ENCODE data around the gene CNIH2. TPM values are rescaled to one million over a fixed set of nuclear protein-coding genes. Genes with fewer than 3 reads are reported as not detected.
A peak's percentile ranks its signal among the peaks of the same experiment; 100 is the strongest.

Gene CNIH2
- total and polyA plus RNA-seq, 2 of the 13 experiments (the other 11 are each of a cell fraction or from before 2014, with no cell fraction given), result 0.60 to 0.69 TPM

DNA sequence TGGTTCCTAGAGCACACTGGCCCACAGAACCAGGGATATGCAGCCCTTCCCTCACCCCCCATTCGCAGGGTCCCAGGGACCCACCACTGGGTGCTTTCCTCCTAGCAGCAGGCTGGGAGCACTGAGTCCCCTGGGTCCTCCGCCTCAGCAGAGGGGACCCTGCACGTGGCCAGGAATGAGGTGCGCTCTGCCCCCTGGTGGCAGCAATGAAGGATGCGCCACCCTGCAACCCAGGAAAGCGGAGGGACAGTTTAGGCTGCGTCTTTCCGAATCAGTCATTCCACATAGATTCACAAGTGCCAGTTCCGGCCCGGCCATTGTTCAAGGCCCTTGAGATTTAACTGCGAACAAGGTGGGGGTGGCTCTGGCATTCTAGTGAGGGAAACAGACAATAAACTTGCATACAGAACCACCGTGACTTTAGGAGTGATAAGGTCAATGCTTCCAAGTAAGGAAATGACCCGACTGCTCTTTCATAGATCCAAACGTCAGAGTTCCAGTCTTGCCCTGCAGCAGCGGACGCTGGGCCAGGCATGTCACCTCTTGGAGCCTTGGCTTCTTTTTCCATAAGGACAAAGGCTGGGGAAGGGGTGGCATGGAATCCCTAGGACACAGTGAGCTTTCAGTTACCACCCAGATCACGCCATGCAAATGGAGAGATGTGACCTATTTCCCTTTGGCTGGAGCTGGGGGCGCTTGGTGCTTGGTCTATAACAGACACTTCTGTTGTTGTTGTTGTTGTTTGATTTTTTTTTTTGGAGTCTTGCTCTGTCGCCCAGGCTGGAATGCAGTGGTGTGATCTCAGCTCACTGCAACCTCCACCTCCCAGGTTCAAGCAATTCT lies 50.5 kb downstream of the CNIH2 start (continued):
- TF ChIP-seq ZNF431 (CRISPR knock-in tag; IDR thresholded peaks at IDR 0.05; ENCODE audit: borderline replicate concordance, low read depth), result no peak
- no peak for TF ChIP-seq MATR3 (CRISPR knock-in tag; IDR thresholded peaks at IDR 0.05)
- TF ChIP-seq ZNF775 (CRISPR knock-in tag; IDR thresholded peaks at IDR 0.05; ENCODE audit: borderline replicate concordance), result no peak
- TF ChIP-seq, protein P1, sequence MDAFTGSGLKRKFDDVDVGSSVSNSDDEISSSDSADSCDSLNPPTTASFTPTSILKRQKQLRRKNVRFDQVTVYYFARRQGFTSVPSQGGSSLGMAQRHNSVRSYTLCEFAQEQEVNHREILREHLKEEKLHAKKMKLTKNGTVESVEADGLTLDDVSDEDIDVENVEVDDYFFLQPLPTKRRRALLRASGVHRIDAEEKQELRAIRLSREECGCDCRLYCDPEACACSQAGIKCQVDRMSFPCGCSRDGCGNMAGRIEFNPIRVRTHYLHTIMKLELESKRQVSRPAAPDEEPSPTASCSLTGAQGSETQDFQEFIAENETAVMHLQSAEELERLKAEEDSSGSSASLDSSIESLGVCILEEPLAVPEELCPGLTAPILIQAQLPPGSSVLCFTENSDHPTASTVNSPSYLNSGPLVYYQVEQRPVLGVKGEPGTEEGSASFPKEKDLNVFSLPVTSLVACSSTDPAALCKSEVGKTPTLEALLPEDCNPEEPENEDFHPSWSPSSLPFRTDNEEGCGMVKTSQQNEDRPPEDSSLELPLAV (CRISPR knock-in tag; conservative IDR thresholded peaks at IDR 0.05; ENCODE audit: low read depth), result no peak
- no peak for TF ChIP-seq ZNF138 (CRISPR knock-in tag; IDR thresholded peaks at IDR 0.05; ENCODE audit: low read depth)
- TF ChIP-seq ZSCAN30 (CRISPR knock-in tag; IDR thresholded peaks at IDR 0.05), result peak; percentile 85
- no peak for TF ChIP-seq ZFP82 (CRISPR knock-in tag; IDR thresholded peaks at IDR 0.05; ENCODE audit: borderline replicate concordance)
- peak; percentile 40; the same call in 1 of the 2 replicates for TF ChIP-seq ETV6 (CRISPR knock-in tag; conservative IDR thresholded peaks at IDR 0.05)
- no peak for TF ChIP-seq MYNN (CRISPR knock-in tag; IDR thresholded peaks at IDR 0.05; ENCODE audit: low read depth)
- TF ChIP-seq, protein P2, sequence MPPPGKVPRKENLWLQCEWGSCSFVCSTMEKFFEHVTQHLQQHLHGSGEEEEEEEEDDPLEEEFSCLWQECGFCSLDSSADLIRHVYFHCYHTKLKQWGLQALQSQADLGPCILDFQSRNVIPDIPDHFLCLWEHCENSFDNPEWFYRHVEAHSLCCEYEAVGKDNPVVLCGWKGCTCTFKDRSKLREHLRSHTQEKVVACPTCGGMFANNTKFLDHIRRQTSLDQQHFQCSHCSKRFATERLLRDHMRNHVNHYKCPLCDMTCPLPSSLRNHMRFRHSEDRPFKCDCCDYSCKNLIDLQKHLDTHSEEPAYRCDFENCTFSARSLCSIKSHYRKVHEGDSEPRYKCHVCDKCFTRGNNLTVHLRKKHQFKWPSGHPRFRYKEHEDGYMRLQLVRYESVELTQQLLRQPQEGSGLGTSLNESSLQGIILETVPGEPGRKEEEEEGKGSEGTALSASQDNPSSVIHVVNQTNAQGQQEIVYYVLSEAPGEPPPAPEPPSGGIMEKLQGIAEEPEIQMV (CRISPR knock-in tag; IDR thresholded peaks at IDR 0.05; ENCODE audit: low read depth), result no peak; the same call in 1 of the 2 replicates
- TF ChIP-seq AGO2 (optimal IDR thresholded peaks at IDR 0.05; ENCODE audit: low read depth, low read length), result no peak
- TF ChIP-seq ZBTB26 (CRISPR knock-in tag; IDR thresholded peaks at IDR 0.05; ENCODE audit: borderline replicate concordance), result 0 out of 2 replicates have a peak, but pooled peaks have one; percentile 27
- peak; percentile 42; the same call in 1 of the 2 replicates for TF ChIP-seq ZBTB21 (CRISPR knock-in tag; IDR thresholded peaks at IDR 0.05)
- TF ChIP-seq, protein P3, sequence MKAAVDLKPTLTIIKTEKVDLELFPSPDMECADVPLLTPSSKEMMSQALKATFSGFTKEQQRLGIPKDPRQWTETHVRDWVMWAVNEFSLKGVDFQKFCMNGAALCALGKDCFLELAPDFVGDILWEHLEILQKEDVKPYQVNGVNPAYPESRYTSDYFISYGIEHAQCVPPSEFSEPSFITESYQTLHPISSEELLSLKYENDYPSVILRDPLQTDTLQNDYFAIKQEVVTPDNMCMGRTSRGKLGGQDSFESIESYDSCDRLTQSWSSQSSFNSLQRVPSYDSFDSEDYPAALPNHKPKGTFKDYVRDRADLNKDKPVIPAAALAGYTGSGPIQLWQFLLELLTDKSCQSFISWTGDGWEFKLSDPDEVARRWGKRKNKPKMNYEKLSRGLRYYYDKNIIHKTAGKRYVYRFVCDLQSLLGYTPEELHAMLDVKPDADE (CRISPR knock-in tag; IDR thresholded peaks at IDR 0.05), result no peak

All from HepG2 (cell line).